Left ventricle myocardium inferior (tissue), 1 donor: ENCODE results near the gene DIP2B. TPM values are rescaled to one million over a fixed set of nuclear protein-coding genes. Genes with fewer than 3 reads are reported as not detected.

Experiments used
- DNase-seq: peaks from one replicate; pipeline ENCODE4 v3.0.0-alpha.2; 2020
- H3K27ac ChIP-seq: fragments of 200-600 bp; replicated peaks from 2 replicates; pipeline ENCODE4 v1.8.0; 2021
- H3K27me3 ChIP-seq: fragments of 200-600 bp; 2 replicates; pipeline ENCODE4 v1.8.0; 2021; ENCODE audit warnings: low read depth
- H3K36me3 ChIP-seq: fragments of 200-600 bp; 2 replicates; pipeline ENCODE4 v1.8.0; 2021
- H3K4me1 ChIP-seq: fragments of 200-600 bp; 2 replicates; pipeline ENCODE4 v1.8.0; 2021
- H3K4me3 ChIP-seq: fragments of 200-600 bp; 2 replicates; pipeline ENCODE4 v1.8.0; 2021; ENCODE audit warnings: mild to moderate bottlenecking, moderate library complexity
- H3K9me3 ChIP-seq: fragments of 200-600 bp; replicated peaks from 2 replicates; pipeline ENCODE4 v1.8.0; 2021
- intact Hi-C: fragments of 100-400 bp; cut with micrococcal nuclease; formaldehyde crosslinking; loops from one replicate; pipeline ENCODE4 v1.11.0; 2022
- total RNA-seq: library from RNA; stranded (reverse); fragmentation: NEBNext Ultra II Directional; extraction: Animal tissue kit (Norgen Biotek cat#: 25700); gene quantifications from one replicate; pipeline ENCODE4 v1.2.1, GENCODE V29; 2021
- TF ChIP-seq, protein P1 (sequence below): fragments of 200-600 bp; IDR thresholded peaks from 2 replicates; pipeline ENCODE4 v1.8.0; 2021; ENCODE audit warnings: antibody characterized with exemption, mild to moderate bottlenecking, borderline replicate concordance
- donor health status: DM: no; HTN: yes; CAD: no; lungs with severe emphysema.

DIP2B gene
- total RNA-seq, 1 donor from 2014 or later, result 13.2 TPM

DNA sequence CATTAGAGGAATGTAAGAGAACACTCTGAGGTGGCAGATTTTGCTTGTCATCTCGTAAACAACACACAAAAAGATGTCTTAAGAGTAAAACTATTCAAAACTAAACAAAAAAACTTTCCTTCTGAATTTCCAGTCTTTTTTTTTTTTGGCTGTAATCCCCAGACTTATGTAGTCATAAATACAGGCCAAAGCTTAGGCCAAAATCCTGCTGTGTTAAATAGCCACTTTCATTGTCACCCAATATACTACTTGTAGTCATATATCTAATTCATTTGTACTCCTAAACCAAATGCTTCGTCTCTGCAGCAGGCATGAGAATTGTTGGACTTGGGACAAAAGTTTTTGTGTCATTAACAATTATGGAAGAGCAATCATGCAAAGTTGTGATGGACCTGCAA is 155.6 kb downstream of the DIP2B start:
- Histone ChIP-seq H3K27me3 (no peaks in the 10 kb centered on the region), H3K4me1 (no peaks in the 10 kb centered on the region), H3K36me3 (no peaks in the 10 kb centered on the region), H3K4me3 (no peak overlapping the region), H3K27ac (no peak overlapping the region), H3K9me3 (no peaks in the 10 kb centered on the region)
- intact Hi-C loops, result loop anchor here (10.0 kb wide), 1 partner anchor 306 kb away; no protein-coding TSS in a partner anchor
- DNase-seq, result no peak
- TF ChIP-seq, protein P1, sequence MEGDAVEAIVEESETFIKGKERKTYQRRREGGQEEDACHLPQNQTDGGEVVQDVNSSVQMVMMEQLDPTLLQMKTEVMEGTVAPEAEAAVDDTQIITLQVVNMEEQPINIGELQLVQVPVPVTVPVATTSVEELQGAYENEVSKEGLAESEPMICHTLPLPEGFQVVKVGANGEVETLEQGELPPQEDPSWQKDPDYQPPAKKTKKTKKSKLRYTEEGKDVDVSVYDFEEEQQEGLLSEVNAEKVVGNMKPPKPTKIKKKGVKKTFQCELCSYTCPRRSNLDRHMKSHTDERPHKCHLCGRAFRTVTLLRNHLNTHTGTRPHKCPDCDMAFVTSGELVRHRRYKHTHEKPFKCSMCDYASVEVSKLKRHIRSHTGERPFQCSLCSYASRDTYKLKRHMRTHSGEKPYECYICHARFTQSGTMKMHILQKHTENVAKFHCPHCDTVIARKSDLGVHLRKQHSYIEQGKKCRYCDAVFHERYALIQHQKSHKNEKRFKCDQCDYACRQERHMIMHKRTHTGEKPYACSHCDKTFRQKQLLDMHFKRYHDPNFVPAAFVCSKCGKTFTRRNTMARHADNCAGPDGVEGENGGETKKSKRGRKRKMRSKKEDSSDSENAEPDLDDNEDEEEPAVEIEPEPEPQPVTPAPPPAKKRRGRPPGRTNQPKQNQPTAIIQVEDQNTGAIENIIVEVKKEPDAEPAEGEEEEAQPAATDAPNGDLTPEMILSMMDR, result no peak

DNA sequence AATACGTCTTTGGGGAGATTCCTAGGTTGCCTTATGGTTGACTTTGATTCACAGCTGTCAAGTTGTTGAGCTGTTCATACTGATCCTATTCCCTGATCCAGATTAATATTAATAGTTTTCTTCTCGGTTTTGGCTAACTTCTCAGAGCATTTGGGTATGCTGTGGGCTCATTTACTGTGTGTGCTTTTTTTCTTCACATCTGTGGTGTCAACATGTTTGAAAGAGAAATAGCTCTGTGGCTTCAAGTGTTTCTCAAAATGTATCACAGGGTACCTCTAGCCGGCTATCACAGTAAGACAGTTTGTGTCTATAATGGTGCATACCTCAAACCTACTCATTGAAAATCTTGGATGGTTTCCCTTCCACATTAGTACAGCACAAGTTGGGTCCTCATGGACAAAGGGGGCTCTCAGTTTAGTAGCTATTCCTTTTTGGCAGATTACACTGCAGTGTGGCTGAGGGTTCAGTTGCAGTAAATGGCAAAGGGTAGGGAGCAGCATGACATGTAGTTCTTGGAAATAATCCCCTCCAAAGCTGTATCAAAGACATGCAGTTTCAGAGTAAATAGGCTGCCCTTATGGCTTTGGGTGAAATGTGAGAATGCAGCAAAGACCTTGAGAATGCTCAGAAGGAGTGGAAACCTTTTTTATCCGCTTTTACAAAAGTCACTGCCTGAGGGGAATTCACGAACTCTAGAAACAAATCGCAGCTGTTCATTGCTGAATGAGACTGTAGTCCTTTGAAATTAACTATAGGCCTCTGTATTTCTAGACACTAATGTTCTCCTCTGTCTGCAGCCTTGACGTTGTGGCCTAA is 156.7 kb downstream of the DIP2B start:
- H3K36me3 ChIP-seq, result no peaks in the 10 kb centered on the region
- H3K4me1 ChIP-seq, result no peaks in the 10 kb centered on the region
- no peaks in the 10 kb centered on the region for H3K9me3 ChIP-seq
- no peak for DNase-seq
- intact Hi-C loops, result loop anchor here (10.0 kb wide), 1 partner anchor 307 kb away; no protein-coding TSS in a partner anchor
- H3K27me3 ChIP-seq, result no peaks in the 10 kb centered on the region
- TF ChIP-seq, protein P1, result no peak
- no peak overlapping the region for H3K4me3 ChIP-seq
- H3K27ac ChIP-seq, result no peak overlapping the region

DNA sequence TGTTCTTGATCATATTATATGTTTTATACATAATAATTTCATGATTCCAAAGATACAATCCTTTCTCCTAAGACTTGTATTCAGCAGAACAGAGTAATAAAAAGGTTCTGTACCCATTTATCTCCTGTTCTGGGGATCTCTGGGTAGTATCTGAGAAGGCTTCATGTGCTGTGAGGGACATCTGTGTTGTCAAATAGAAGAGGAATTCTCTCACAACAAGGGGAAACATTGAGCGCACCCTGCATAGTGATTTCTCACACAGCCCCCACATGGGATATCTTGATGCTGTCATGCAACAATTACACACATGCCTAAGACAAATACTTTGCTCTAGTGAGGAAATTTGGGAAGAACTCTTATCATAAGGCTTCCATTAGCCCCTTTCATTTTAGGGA is 157.3 kb downstream of the DIP2B start:
- no peaks in the 10 kb centered on the region for H3K9me3 ChIP-seq
- H3K27ac ChIP-seq, result no peak overlapping the region
- no peak for DNase-seq
- H3K4me1 ChIP-seq, result no peaks in the 10 kb centered on the region
- intact Hi-C loops, result loop anchor here (10.0 kb wide), 1 partner anchor 307 kb away; no protein-coding TSS in a partner anchor
- no peaks in the 10 kb centered on the region for H3K27me3 ChIP-seq
- H3K36me3 ChIP-seq, result no peaks in the 10 kb centered on the region
- H3K4me3 ChIP-seq, result no peak overlapping the region
- TF ChIP-seq, protein P1, result no peak

- H3K27ac ChIP-seq, result no peak overlapping the region
- H3K4me3 ChIP-seq, result no peak overlapping the region
- H3K27me3 ChIP-seq, result no peaks in the 10 kb centered on the region
- H3K9me3 ChIP-seq, result no peaks in the 10 kb centered on the region
- H3K36me3 ChIP-seq, result no peaks in the 10 kb centered on the region
- no peaks in the 10 kb centered on the region for H3K4me1 ChIP-seq
- TF ChIP-seq, protein P1, result no peak
- intact Hi-C loops, result loop anchor here (10.0 kb wide), 1 partner anchor 310 kb away; no protein-coding TSS in a partner anchor
- DNase-seq, result no peak
These were observed 160.4 kb downstream of the DIP2B start for GRCh38 chr12:50665170-50665569.

- TF ChIP-seq, protein P1, result no peak
- no peaks in the 10 kb centered on the region for H3K27me3 ChIP-seq
- no peak for DNase-seq
These were observed 160.8 kb downstream of the DIP2B start for GRCh38 chr12:50665609-50666008.

More at GRCh38 chr12:50665609-50666008, 160.8 kb downstream of the DIP2B start:
- Histone ChIP-seq H3K4me1 (no peaks in the 10 kb centered on the region), H3K27ac (no peak overlapping the region), H3K36me3 (no peaks in the 10 kb centered on the region), H3K9me3 (no peaks in the 10 kb centered on the region), H3K4me3 (no peak overlapping the region)
- intact Hi-C loops, result loop anchor here (10.0 kb wide), 1 partner anchor 311 kb away; no protein-coding TSS in a partner anchor
